Stomach (tissue), 9 donors: ENCODE results near the gene SLC24A1. TPM values are rescaled to one million over a fixed set of nuclear protein-coding genes. Genes with fewer than 3 reads are reported as not detected.

ENCODE experiments used
- DNase-seq, 2 donors: peaks; one replicate each; pipeline versions ENCODE4 v3.0.0 to v3.0.0-alpha.2; 2013 to 2019
- H3K27ac ChIP-seq, 5 donors: fragments of 200-600 bp in 4 of 5; sonication (generic) in 4 of 5; one replicate each; pipeline ENCODE4 v1.5.1; 2013 to 2019; ENCODE audit warnings: mild to moderate bottlenecking in 1 of 5, moderate library complexity in 1 of 5
- H3K27me3 ChIP-seq, 3 donors: fragments of 200-600 bp; sonication (generic); one replicate each; pipeline ENCODE4 v1.5.1; 2017 to 2019; ENCODE audit warnings: mixed run types in 1 of 3
- H3K36me3 ChIP-seq, 4 donors: fragments of 200-600 bp; sonication (generic); 1 replicate in 3 of 4; 2 replicates in 1 of 4; pipeline ENCODE4 v1.5.1; 2016 to 2019
- H3K4me1 ChIP-seq, 4 donors: fragments of 200-600 bp; sonication (generic); one replicate each; pipeline ENCODE4 v1.5.1; 2016 to 2019
- H3K4me3 ChIP-seq, 4 donors: fragments of 200-600 bp; sonication (generic) in 3 of 4; one replicate each; pipeline ENCODE4 v1.5.1; 2016 to 2019; ENCODE audit warnings: mild to moderate bottlenecking in 1 of 4
- H3K9me3 ChIP-seq, 4 donors: fragments of 200-600 bp; sonication (generic); one replicate each; pipeline ENCODE4 v1.5.1; 2016 to 2019
- CTCF ChIP-seq, 7 experiments: fragments of 450-650 bp in 4 of 7; fragments of 200-600 bp in 3 of 7; sonication (generic) in 3 of 7; IDR thresholded peaks; one replicate each; pipeline ENCODE4 v1.5.1; 2016 to 2019; ENCODE audit warnings: antibody characterized with exemption in 7 of 7, control low read depth in 2 of 7, mild to moderate bottlenecking in 1 of 7
- EP300 ChIP-seq: sonication (generic); formaldehyde crosslinking; IDR thresholded peaks from one replicate; pipeline ENCODE4 v1.6.1; 2017; ENCODE audit warnings: antibody characterized with exemption
- POLR2A ChIP-seq, 4 donors: fragments of 450-650 bp; IDR thresholded peaks; one replicate each; pipeline ENCODE4 v1.6.1; 2016; ENCODE audit warnings: antibody characterized with exemption in 4 of 4, control low read depth in 2 of 4, mild to moderate bottlenecking in 1 of 4, moderate library complexity in 1 of 4
- POLR2AphosphoS5 ChIP-seq, 3 donors: sonication (generic); formaldehyde crosslinking; IDR thresholded peaks; one replicate each; pipeline ENCODE4 v1.6.1; 2016; ENCODE audit warnings: antibody characterized with exemption in 3 of 3
- WGBS, 5 donors: extraction: QIAGEN DNeasy Blood & Tissue Kit in 3 of 5; methylation state at CpG; one replicate each; pipeline versions ENCODE4 v1.1.5 to v1.1.7; 2013 to 2018; 5-methylcytosine and 5-hydroxymethylcytosine counted together
- intact Hi-C: fragments of 100-400 bp; cut with DNase I; formaldehyde crosslinking; loops from one replicate; pipeline ENCODE4 v1.15.1; 2023; ENCODE audit warnings: low total_unique reads
- polyA plus RNA-seq, 3 donors: library from polyadenylated mRNA; stranded (reverse); fragments of 200-250 nt; gene quantifications; one replicate each; pipeline ENCODE4 v1.2.3, GENCODE V29; 2013
- total RNA-seq, 5 donors: library from RNA; depleted of rRNA; stranded (reverse); fragments of >200 nt; gene quantifications; one replicate each; pipeline versions ENCODE4 v1.1.0 to v1.2.3, GENCODE V29; 2014 to 2016
- donor health status: healthy with polysubstance abuse.
- donor health status: Bipolar disorder and iron deficiency.
- donor health status: healthy.

Gene SLC24A1
- total and polyA plus RNA-seq, 8 donors = 1.3 to 18.5 (median 6.0) TPM; not detected in 1

- H3K36me3 ChIP-seq = peaks cover 32 to 99% (median 96%) of the 10 kb centered on the region in 4 donors
- intact Hi-C loops = no loop called here
Observed at GRCh38 chr15:65578904-65579728, 42.6 kb upstream of the SLC24A1 start.

GRCh38 chr15:65579762-65580161 lies 42.0 kb upstream of the SLC24A1 start:
- TF ChIP-seq POLR2AphosphoS5 (IDR thresholded peaks at IDR 0.05) (no peak), EP300 (no peak), CTCF (IDR thresholded peaks at IDR 0.05) (no peak), POLR2A (IDR thresholded peaks at IDR 0.05) (no peak)
- Histone ChIP-seq H3K4me3 (no peak overlapping the region), H3K27ac (no peak overlapping the region), H3K36me3 (peaks cover 32 to 99% (median 97%) of the 10 kb centered on the region in 4 donors), H3K27me3 (no peaks in the 10 kb centered on the region), H3K9me3 (no peaks in the 10 kb centered on the region), H3K4me1 (peaks cover 0 to 5% (median 0%) of the 10 kb centered on the region in 4 donors)
- 80 to 91% (median 88%) methylated on average over 3 of the region's 3 CpGs for WGBS, 5 donors
- DNase-seq = no peak
- intact Hi-C loops = no loop called here

More at GRCh38 chr15:65578904-65579728, 42.6 kb upstream of the SLC24A1 start:
- peak overlapping the region in 1 of 5 donors; percentile 30 for H3K27ac ChIP-seq
- no peaks in the 10 kb centered on the region for H3K27me3 ChIP-seq
- no peak overlapping the region for H3K4me3 ChIP-seq
- peaks cover 0 to 5% (median 0%) of the 10 kb centered on the region in 4 donors for H3K4me1 ChIP-seq
- 74 to 84% (median 77%) methylated on average over 8 of the region's 8 CpGs for WGBS, 5 donors
- TF ChIP-seq EP300 (no peak), POLR2AphosphoS5 (IDR thresholded peaks at IDR 0.05) (no peak), CTCF (IDR thresholded peaks at IDR 0.05) (no peak), POLR2A (IDR thresholded peaks at IDR 0.05) (no peak)
- H3K9me3 ChIP-seq = no peaks in the 10 kb centered on the region
- no peak for DNase-seq

- Histone ChIP-seq H3K9me3 (no peaks in the 10 kb centered on the region), H3K36me3 (peaks cover 32 to 99% (median 99%) of the 10 kb centered on the region in 4 donors), H3K27me3 (no peaks in the 10 kb centered on the region), H3K4me1 (peaks cover 0 to 5% (median 0%) of the 10 kb centered on the region in 4 donors), H3K27ac (no peak overlapping the region), H3K4me3 (no peak overlapping the region)
- DNase-seq = no peak
- intact Hi-C loops = no loop called here
- TF ChIP-seq POLR2A (IDR thresholded peaks at IDR 0.05) = no peak
- TF ChIP-seq EP300 = no peak
- no peak for TF ChIP-seq CTCF (IDR thresholded peaks at IDR 0.05)
- no peak for TF ChIP-seq POLR2AphosphoS5 (IDR thresholded peaks at IDR 0.05)
Observed at GRCh38 chr15:65580287-65580686, 41.5 kb upstream of the SLC24A1 start.

- no peaks in the 10 kb centered on the region for H3K27me3 ChIP-seq
- H3K9me3 ChIP-seq = no peaks in the 10 kb centered on the region
- H3K27ac ChIP-seq = peak overlapping the region in 1 of 5 donors; percentile 38
- H3K36me3 ChIP-seq = peaks cover 21 to 100% (median 99%) of the 10 kb centered on the region in 4 donors
- intact Hi-C loops = no loop called here
- peak in 1 of 2 donors; percentile 74 for DNase-seq
- H3K4me3 ChIP-seq = no peak overlapping the region
- no peaks in the 10 kb centered on the region for H3K4me1 ChIP-seq
- no peak for TF ChIP-seq POLR2A (IDR thresholded peaks at IDR 0.05)
- 30 to 53% (median 48%) methylated on average over 1 of the region's 1 CpG for WGBS, 5 donors
Observed at GRCh38 chr15:65583701-65584100, 38.0 kb upstream of the SLC24A1 start.

- TF ChIP-seq POLR2AphosphoS5 (IDR thresholded peaks at IDR 0.05) = no peak
- TF ChIP-seq CTCF (IDR thresholded peaks at IDR 0.05) = no peak
- TF ChIP-seq EP300 = no peak
- no peak for TF ChIP-seq POLR2A (IDR thresholded peaks at IDR 0.05)
- no peaks in the 10 kb centered on the region for H3K4me1 ChIP-seq
- DNase-seq = no peak
- H3K27me3 ChIP-seq = no peaks in the 10 kb centered on the region
- H3K9me3 ChIP-seq = no peaks in the 10 kb centered on the region
- intact Hi-C loops = no loop called here
- peaks cover 16 to 100% (median 99%) of the 10 kb centered on the region in 4 donors for H3K36me3 ChIP-seq
- H3K4me3 ChIP-seq = no peak overlapping the region
- no peak overlapping the region for H3K27ac ChIP-seq
Observed at GRCh38 chr15:65584241-65584640, 37.5 kb upstream of the SLC24A1 start.
